PC-3 (cell line): ENCODE measurements around the gene TEX51. TPM values are rescaled to one million over a fixed set of nuclear protein-coding genes. Genes with fewer than 3 reads are reported as not detected.

ENCODE experiments used
- ATAC-seq: fragments of 200-7000 bp; cut with Tn5 transposase; 2 replicates; pipeline ENCODE4 v1.9.1; 2020; ENCODE audit warnings: mild to moderate bottlenecking, moderate library complexity
- BruUV-seq: library from RNA; stranded (reverse); fragments of 400-500 nt; replicated peaks from 2 replicates; lab custom pipeline; 2021; lab: Mats Ljungman, UMichigan
- CTCF ChIA-PET: fragments of 300-600 bp; sonication (Branson Sonifier 250); formaldehyde crosslinking; loops from one replicate; lab custom pipeline; 2022; ENCODE audit warnings: antibody characterized with exemption; lab: Charles Lee
- POLR2A ChIA-PET: fragments of 300-600 bp; sonication (Branson Sonifier 250); formaldehyde crosslinking; loops from one replicate; lab custom pipeline; 2022; ENCODE audit warnings: antibody characterized with exemption; ENCODE audit not compliant: unreplicated experiment; lab: Charles Lee
- DNase-seq: peaks from one replicate; pipeline ENCODE4 v3.0.0-alpha.2; 2015
- H2AFZ ChIP-seq: fragments of 300-600 bp; sonication (generic); 2 replicates; pipeline ENCODE4 v1.6.0; 2016; ENCODE audit warnings: antibody characterized with exemption, low read length
- H3F3A ChIP-seq: fragments of 300-600 bp; sonication (generic); one replicate; pipeline ENCODE4 v1.6.0; 2017; ENCODE audit warnings: antibody characterized with exemption, low read length, control low read depth, mild to moderate bottlenecking; ENCODE audit not compliant: unreplicated experiment
- H3K27ac ChIP-seq: fragments of 300-600 bp; sonication (generic); 2 replicates; pipeline ENCODE4 v1.5.1; 2016; ENCODE audit warnings: mild to moderate bottlenecking, low read length
- H3K27me3 ChIP-seq: fragments of 300-600 bp; sonication (generic); 2 replicates; pipeline ENCODE4 v1.6.1; 2016; ENCODE audit warnings: low read length, mixed read lengths
- H3K36me3 ChIP-seq: fragments of 300-600 bp; sonication (generic); 2 replicates; pipeline ENCODE4 v1.6.1; 2016; ENCODE audit warnings: low read depth, mixed run types, low read length, mixed read lengths
- H3K4me1 ChIP-seq: fragments of 300-600 bp; sonication (generic); 2 replicates; pipeline ENCODE4 v1.5.1; 2016; ENCODE audit warnings: low read length; ENCODE audit not compliant: insufficient read depth
- H3K4me2 ChIP-seq: fragments of 300-600 bp; sonication (generic); 2 replicates; pipeline ENCODE4 v1.6.0; 2016; ENCODE audit warnings: low read length
- H3K4me3 ChIP-seq: fragments of 300-600 bp; sonication (generic); 2 replicates; pipeline ENCODE4 v1.5.1; 2016; ENCODE audit warnings: mild to moderate bottlenecking, low read length, mixed read lengths
- H3K79me2 ChIP-seq: fragments of 300-600 bp; sonication (generic); 2 replicates; pipeline ENCODE4 v1.6.1; 2017; ENCODE audit warnings: low read length, mixed read lengths
- H3K9ac ChIP-seq: fragments of 300-600 bp; sonication (generic); 2 replicates; pipeline ENCODE4 v1.6.0; 2016; ENCODE audit warnings: mild to moderate bottlenecking, low read length
- H3K9me2 ChIP-seq: fragments of 300-600 bp; sonication (generic); replicated peaks from 2 replicates; pipeline ENCODE4 v1.6.1; 2016; ENCODE audit warnings: mixed run types, low read length, mixed read lengths
- H3K9me3 ChIP-seq: fragments of 300-600 bp; sonication (generic); 2 replicates; pipeline ENCODE4 v1.6.1; 2016; ENCODE audit warnings: low read length, mixed read lengths
- H4K20me1 ChIP-seq: fragments of 300-600 bp; sonication (generic); 2 replicates; pipeline ENCODE4 v1.6.1; 2016; ENCODE audit warnings: low read length, mixed read lengths
- CTCF ChIP-seq: fragments of 300-600 bp; sonication (generic); conservative IDR thresholded peaks from 2 replicates; pipeline ENCODE4 v1.5.1; 2017; ENCODE audit warnings: antibody characterized with exemption, low read depth, mild to moderate bottlenecking, low read length
- EZH2 ChIP-seq: fragments of 300-600 bp; sonication (generic); IDR thresholded peaks from one replicate; pipeline ENCODE4 v1.6.1; 2017; ENCODE audit warnings: antibody characterized with exemption, mild to moderate bottlenecking, low read length; ENCODE audit not compliant: unreplicated experiment
- EZH2phosphoT487 ChIP-seq: fragments of 300-600 bp; sonication (generic); IDR thresholded peaks from 2 replicates; pipeline ENCODE4 v1.6.1; 2018; ENCODE audit warnings: mild to moderate bottlenecking, antibody characterized with exemption, low read length, borderline replicate concordance
- intact Hi-C: fragments of 100-400 bp; cut with micrococcal nuclease; formaldehyde crosslinking; loops from 2 replicates; pipeline ENCODE4 v1.9.0; 2023
- total RNA-seq: library from RNA; depleted of rRNA; stranded (reverse); fragments of >200 nt; gene quantifications from 2 replicates; pipeline ENCODE4 v1.2.3, GENCODE V29; 2014

TEX51 gene
- total RNA-seq, 1 experiment from 2014 or later = not detected

GRCh38 chr2:126946318-126947102 is 47.8 kb downstream of the TEX51 start:
- H3K9ac ChIP-seq = no peak overlapping the region
- no peaks in the 10 kb centered on the region for H3K4me1 ChIP-seq
- H3K79me2 ChIP-seq = no peaks in the 10 kb centered on the region
- H3K9me2 ChIP-seq = no peaks in the 10 kb centered on the region
- H2AFZ ChIP-seq = no peak overlapping the region
- TF ChIP-seq EZH2phosphoT487 = no peak
- no peak for TF ChIP-seq CTCF
- TF ChIP-seq EZH2 = no peak
- H3K4me2 ChIP-seq = no peak overlapping the region
- H3K4me3 ChIP-seq = no peak overlapping the region
- ChIA-PET CTCF (no interaction called here), POLR2A (no interaction called here)
- H3K36me3 ChIP-seq = no peaks in the 10 kb centered on the region
- no peaks in the 10 kb centered on the region for H4K20me1 ChIP-seq
- H3F3A ChIP-seq = no peaks in the 10 kb centered on the region
- no peak for ATAC-seq
- H3K27ac ChIP-seq = no peak overlapping the region
- DNase-seq = no peak
- intact Hi-C loops = no loop called here
- BruUV-seq = no TSS peak
- 0 out of 2 replicates have a peak, but pooled peaks cover 5% of the 10 kb centered on the region for H3K9me3 ChIP-seq
- peaks cover 30% of the 10 kb centered on the region for H3K27me3 ChIP-seq

GRCh38 chr2:126947103-126947429 is 48.4 kb downstream of the TEX51 start:
- POLR2A ChIA-PET = no interaction called here
- no TSS peak for BruUV-seq
- H3K9me3 ChIP-seq = 0 out of 2 replicates have a peak, but pooled peaks cover 5% of the 10 kb centered on the region
- no peaks in the 10 kb centered on the region for H3K9me2 ChIP-seq
- ATAC-seq (no peak), DNase-seq (no peak)
- H3K4me1 ChIP-seq = no peaks in the 10 kb centered on the region
- H3K79me2 ChIP-seq = no peaks in the 10 kb centered on the region
- intact Hi-C loops = no loop called here
- no peaks in the 10 kb centered on the region for H3F3A ChIP-seq
- no peaks in the 10 kb centered on the region for H4K20me1 ChIP-seq
- no peak overlapping the region for H3K27ac ChIP-seq
- H3K27me3 ChIP-seq = peaks cover 26% of the 10 kb centered on the region
- CTCF ChIA-PET = no interaction called here
- no peak overlapping the region for H3K9ac ChIP-seq
- TF ChIP-seq EZH2phosphoT487 = no peak
- no peak for TF ChIP-seq CTCF
- no peak for TF ChIP-seq EZH2
- no peak overlapping the region for H3K4me2 ChIP-seq
- H2AFZ ChIP-seq = no peak overlapping the region
- no peaks in the 10 kb centered on the region for H3K36me3 ChIP-seq
- no peak overlapping the region for H3K4me3 ChIP-seq

- Histone ChIP-seq H3K9ac (no peak overlapping the region), H3K4me2 (no peak overlapping the region), H3K4me1 (no peaks in the 10 kb centered on the region), H3K4me3 (no peak overlapping the region), H3K27me3 (peaks cover 36% of the 10 kb centered on the region), H2AFZ (no peak overlapping the region), H3K27ac (no peak overlapping the region), H4K20me1 (no peaks in the 10 kb centered on the region), H3K36me3 (no peaks in the 10 kb centered on the region), H3K9me2 (no peaks in the 10 kb centered on the region), H3K79me2 (no peaks in the 10 kb centered on the region), H3F3A (no peaks in the 10 kb centered on the region), H3K9me3 (no peaks in the 10 kb centered on the region)
- ATAC-seq (no peak), DNase-seq (no peak)
- no TSS peak for BruUV-seq
- POLR2A ChIA-PET = no interaction called here
- intact Hi-C loops = no loop called here
- CTCF ChIA-PET = no interaction called here
- TF ChIP-seq CTCF = no peak
- TF ChIP-seq EZH2phosphoT487 = no peak
- no peak for TF ChIP-seq EZH2
Measured at GRCh38 chr2:126949775-126950174, 51.1 kb downstream of the TEX51 start.
